H1 (cell line): ENCODE measurements around the gene PPP1CC. TPM values are rescaled to one million over a fixed set of nuclear protein-coding genes. Genes with fewer than 3 reads are reported as not detected.

Experiments used
- CTCF ChIA-PET: fragments of 300-600 bp; sonication (Branson Sonifier 250); formaldehyde crosslinking; loops from one replicate; lab custom pipeline; 2021; ENCODE audit not compliant: partially characterized antibody; lab: Charles Lee
- POLR2A ChIA-PET: fragments of 300-600 bp; sonication (Branson Sonifier 250); formaldehyde crosslinking; loops from one replicate; lab custom pipeline; 2021; ENCODE audit warnings: inconsistent platforms; ENCODE audit not compliant: partially characterized antibody; lab: Charles Lee
- DNase-seq, 2 experiments: peaks; one replicate each; pipeline versions ENCODE4 v3.0.0 to v3.0.0-alpha.2; 2010 to 2022; ENCODE audit warnings: low spot score in 2 of 2, low read depth in 1 of 2, mixed read lengths in 1 of 2
- FAIRE-seq: peaks from 2 replicates; lab custom pipeline; 2011; peaks lifted over from hg19 to GRCh38; lab: Jason Lieb, UNC
- H2AFZ ChIP-seq: 2 replicates; pipeline ENCODE4 v1.8.1; 2012; ENCODE audit warnings: low read length, inconsistent platforms
- H2AK5ac ChIP-seq: 2 replicates; pipeline ENCODE4 v1.6.1; 2013; ENCODE audit warnings: low read depth, low read length
- H2BK120ac ChIP-seq: replicated peaks from 2 replicates; pipeline ENCODE3; 2013; ENCODE audit warnings: low read depth, low read length, inconsistent platforms
- H2BK12ac ChIP-seq: 2 replicates; pipeline ENCODE4 v1.6.1; 2013; ENCODE audit warnings: low read depth, low read length
- H2BK15ac ChIP-seq: 2 replicates; pipeline ENCODE4 v1.6.1; 2013; ENCODE audit warnings: low read length
- H2BK20ac ChIP-seq: 2 replicates; pipeline ENCODE4 v1.6.1; 2013; ENCODE audit warnings: low read length
- H2BK5ac ChIP-seq: 2 replicates; pipeline ENCODE4 v1.6.1; 2013; ENCODE audit warnings: low read depth, low read length
- H3K14ac ChIP-seq: 2 replicates; pipeline ENCODE4 v1.6.1; 2013; ENCODE audit warnings: inconsistent platforms; ENCODE audit not compliant: insufficient read length
- H3K18ac ChIP-seq: 2 replicates; pipeline ENCODE4 v1.6.1; 2013; ENCODE audit warnings: low read length; ENCODE audit errors: extremely low read depth
- H3K23ac ChIP-seq: 2 replicates; pipeline ENCODE4 v1.6.1; 2013; ENCODE audit warnings: inconsistent platforms; ENCODE audit not compliant: insufficient read length
- H3K23me2 ChIP-seq: 2 replicates; pipeline ENCODE4 v1.6.1; 2013; ENCODE audit warnings: low read depth, low read length
- H3K27ac ChIP-seq: 2 replicates; pipeline ENCODE4 v1.6.1; 2011; ENCODE audit warnings: low read depth, low read length, inconsistent platforms
- H3K27me3 ChIP-seq, 4 experiments: replicated peaks in 1 of 4; 1 replicate in 1 of 4; 2 replicates in 3 of 4; pipeline versions ENCODE4 v1.6.1 to v1.8.1; 2011 to 2013; ENCODE audit warnings: low read length in 3 of 4, mild to moderate bottlenecking in 3 of 4, inconsistent platforms in 2 of 4, mixed read lengths in 2 of 4, moderate library complexity in 1 of 4; ENCODE audit not compliant: control insufficient read depth in 3 of 4, insufficient read depth in 3 of 4; ENCODE audit errors: extremely low read depth in 1 of 4
- H3K36me3 ChIP-seq, 4 experiments: 2 replicates each; pipeline versions ENCODE4 v1.6.1 to v1.8.1; 2011 to 2013; ENCODE audit warnings: mild to moderate bottlenecking in 4 of 4, low read length in 3 of 4, moderate library complexity in 2 of 4, control low read depth in 1 of 4, inconsistent platforms in 1 of 4; ENCODE audit not compliant: insufficient read depth in 4 of 4, control insufficient read depth in 2 of 4
- H3K4ac ChIP-seq: replicated peaks from 2 replicates; pipeline ENCODE3; 2013; ENCODE audit warnings: low read length, low read depth, mixed read lengths, inconsistent platforms; ENCODE audit not compliant: insufficient read length
- H3K4me1 ChIP-seq, 4 experiments: replicated peaks in 1 of 4; 1 replicate in 1 of 4; 2 replicates in 3 of 4; pipeline versions ENCODE4 v1.6.1 to v1.8.1; 2011 to 2013; ENCODE audit warnings: low read length in 3 of 4, inconsistent platforms in 2 of 4, mixed read lengths in 1 of 4; ENCODE audit not compliant: insufficient read depth in 4 of 4, control insufficient read depth in 3 of 4
- H3K4me2 ChIP-seq, 2 experiments: 2 replicates each; pipeline versions ENCODE4 v1.6.1 to v1.8.1; 2011 to 2013; ENCODE audit warnings: low read depth in 2 of 2, low read length in 2 of 2, control low read depth in 1 of 2, inconsistent platforms in 1 of 2, mild to moderate bottlenecking in 1 of 2; ENCODE audit not compliant: insufficient read depth in 1 of 2
- H3K4me3 ChIP-seq, 4 experiments: fragments of 200-600, 300-600 bp in 1 of 4; sonication (generic), shearing (Covaris generic), sonication (Bioruptor Twin) in 1 of 4; 2 replicates each; pipeline versions ENCODE4 v1.5.1 to v1.8.1; 2011 to 2016; ENCODE audit warnings: low read length in 4 of 4, low read depth in 3 of 4, control low read depth in 2 of 4, inconsistent platforms in 2 of 4, mild to moderate bottlenecking in 2 of 4, mixed read lengths in 1 of 4, moderate library complexity in 1 of 4; ENCODE audit not compliant: insufficient read depth in 2 of 4; ENCODE audit errors: extremely low read depth in 1 of 4
- H3K56ac ChIP-seq: replicated peaks from 2 replicates; pipeline ENCODE3; 2013; ENCODE audit warnings: low read depth, mild to moderate bottlenecking, mixed read lengths, low read length, inconsistent platforms; ENCODE audit not compliant: insufficient read length
- H3K79me1 ChIP-seq: 2 replicates; pipeline ENCODE4 v1.6.1; 2013; ENCODE audit warnings: low read depth, low read length, control low read depth
- H3K79me2 ChIP-seq, 2 experiments: 2 replicates each; pipeline versions ENCODE4 v1.6.1 to v1.8.1; 2012 to 2013; ENCODE audit warnings: low read length in 2 of 2, mild to moderate bottlenecking in 2 of 2, inconsistent platforms in 1 of 2; ENCODE audit not compliant: insufficient read depth in 2 of 2, control insufficient read depth in 1 of 2
- H3K9ac ChIP-seq, 4 experiments: replicated peaks in 1 of 4; 1 replicate in 1 of 4; 2 replicates in 3 of 4; pipeline versions ENCODE4 v1.6.1 to v1.8.1; 2011 to 2013; ENCODE audit warnings: low read depth in 3 of 4, low read length in 3 of 4, control low read depth in 2 of 4, mild to moderate bottlenecking in 2 of 4, moderate library complexity in 2 of 4, inconsistent platforms in 1 of 4; ENCODE audit errors: extremely low read depth in 1 of 4
- H3K9me3 ChIP-seq, 2 experiments: 2 replicates each; pipeline versions ENCODE4 v1.6.1 to v1.8.1; 2012 to 2013; ENCODE audit warnings: mild to moderate bottlenecking in 2 of 2, moderate library complexity in 2 of 2, control low read depth in 1 of 2, inconsistent platforms in 1 of 2, low read depth in 1 of 2, low read length in 1 of 2, mixed read lengths in 1 of 2; ENCODE audit not compliant: insufficient read depth in 2 of 2
- H4K20me1 ChIP-seq, 2 experiments: replicated peaks in 1 of 2; 2 replicates each; pipeline versions ENCODE3 to v1.8.1; 2011 to 2013; ENCODE audit warnings: inconsistent platforms in 2 of 2, low read length in 2 of 2, mild to moderate bottlenecking in 1 of 2; ENCODE audit not compliant: insufficient read depth in 2 of 2, control insufficient read depth in 1 of 2
- H4K5ac ChIP-seq: 2 replicates; pipeline ENCODE4 v1.6.1; 2013; ENCODE audit warnings: low read length, low read depth, mixed read lengths, inconsistent platforms; ENCODE audit not compliant: insufficient read length
- H4K8ac ChIP-seq: 2 replicates; pipeline ENCODE4 v1.8.0; 2013; ENCODE audit warnings: mild to moderate bottlenecking, moderate library complexity, low read length, inconsistent platforms; ENCODE audit not compliant: insufficient read depth; ENCODE audit errors: extremely low read depth
- H4K91ac ChIP-seq: replicated peaks from 2 replicates; pipeline ENCODE3; 2013; ENCODE audit warnings: low read length, mixed read lengths, inconsistent platforms; ENCODE audit not compliant: insufficient read length
- BACH1 ChIP-seq: IDR thresholded peaks from 2 replicates; pipeline ENCODE4 v1.6.1; 2012; ENCODE audit warnings: low read length, improper control_type of control experiment
- BRCA1 ChIP-seq: IDR thresholded peaks from 2 replicates; pipeline ENCODE4 v1.6.1; 2012; ENCODE audit warnings: low read depth, low read length, improper control_type of control experiment
- JUN ChIP-seq: IDR thresholded peaks from 2 replicates; pipeline ENCODE4 v1.6.1; 2011; ENCODE audit warnings: low read depth, mild to moderate bottlenecking, improper control_type of control experiment, low read length
- JUND ChIP-seq: IDR thresholded peaks from 2 replicates; pipeline ENCODE4 v1.6.1; 2011; ENCODE audit warnings: mild to moderate bottlenecking, improper control_type of control experiment, low read length
- KDM4A ChIP-seq: IDR thresholded peaks from one replicate; pipeline ENCODE4 v1.7.1; 2012; ENCODE audit warnings: low read depth, mild to moderate bottlenecking, moderate library complexity, low read length, inconsistent platforms; ENCODE audit not compliant: severe bottlenecking
- NANOG ChIP-seq: IDR thresholded peaks from 2 replicates; pipeline ENCODE4 v1.6.1; 2011; ENCODE audit warnings: low read length, low read depth, mild to moderate bottlenecking, inconsistent platforms; ENCODE audit not compliant: insufficient read depth, poor library complexity, severe bottlenecking
- TAF7 ChIP-seq: optimal IDR thresholded peaks from 2 replicates; pipeline ENCODE3; 2011; ENCODE audit warnings: low read depth, mild to moderate bottlenecking, inconsistent platforms, low read length, moderate library complexity, borderline replicate concordance
- ZNF274 ChIP-seq: IDR thresholded peaks from 2 replicates; pipeline ENCODE4 v1.7.0; 2012; ENCODE audit warnings: low read length, borderline replicate concordance; ENCODE audit errors: extremely low read depth
- WGBS, 2 experiments: shearing (Covaris generic) in 1 of 2; methylation state at CpG; one replicate each; pipeline versions ENCODE4 v1.1.6 to v1.1.7; 2013 to 2015; ENCODE audit warnings: low lambda C conversion rate in 2 of 2, mixed read lengths in 2 of 2, inconsistent platforms in 1 of 2, low coverage in 1 of 2, missing lambda C conversion rate in 1 of 2; ENCODE audit not compliant: insufficient replicate concordance in 2 of 2, insufficient coverage in 1 of 2, insufficient read length in 1 of 2; ENCODE audit errors: extremely low coverage in 1 of 2, missing lambda C conversion rate in 1 of 2; 5-methylcytosine and 5-hydroxymethylcytosine counted together
- polyA plus RNA-seq, 7 experiments: library from polyadenylated mRNA; depleted of rRNA in 3 of 7; stranded (reverse) in 5 of 7; unstranded in 2 of 7; fragments of >200 nt in 5 of 7; fragments of 200-250 nt in 2 of 7; gene quantifications; 1 replicate in 5 of 7; 2 replicates in 1 of 7; 4 replicates in 1 of 7; pipeline versions ENCODE4 v1.2.1 to v1.2.3, GENCODE V29; 2011 to 2013; ENCODE audit warnings: missing spikeins in 2 of 7, mixed read lengths in 2 of 7
- total RNA-seq: library from RNA; stranded (reverse); fragmentation: NEBNext Ultra II Directional; extraction: Animal tissue kit (Norgen Biotek cat#: 25700); gene quantifications from 2 replicates; pipeline ENCODE4 v1.2.1, GENCODE V29; 2021
- TF ChIP-seq, protein P1 (sequence below): IDR thresholded peaks from 2 replicates; pipeline ENCODE4 v1.6.1; 2011; ENCODE audit warnings: low read length, improper control_type of control experiment

Gene PPP1CC
- total and polyA plus RNA-seq, 2 of the 8 experiments (the other 6 are each of a cell fraction or from before 2014, with no cell fraction given): 193 to 350 TPM

DNA sequence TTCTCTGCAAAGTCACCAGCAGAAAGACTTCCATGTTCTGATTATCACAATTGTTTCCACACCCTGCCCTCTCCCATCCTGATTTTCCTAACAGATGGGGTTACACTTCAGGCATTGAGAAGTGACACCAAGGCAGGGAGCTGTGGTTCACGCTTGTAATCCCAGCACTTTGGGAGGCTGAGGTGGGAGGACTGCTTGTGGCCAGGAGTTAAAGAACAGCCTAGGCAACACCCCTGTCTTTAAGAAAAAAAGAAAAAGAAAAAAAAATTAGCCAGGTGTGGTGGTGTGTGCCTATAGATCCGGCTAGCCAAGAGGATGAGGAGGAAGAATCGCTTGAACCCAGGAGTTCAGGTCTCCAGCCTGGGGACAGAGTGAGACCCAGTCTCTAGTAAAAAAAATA, 5.2 kb downstream of the PPP1CC start:
- ChIA-PET CTCF (interaction anchor here (0.6 to 1.6 kb wide), 3 partner anchors 11 to 464 kb away, joined by 3 to 5 read pairs (median 3); no protein-coding TSS in a partner anchor), POLR2A (interaction anchor here (0.7 to 5.2 kb wide), 3 partner anchors 9 to 77 kb away, joined by 3 to 27 read pairs (median 5); no protein-coding TSS in a partner anchor)
- H2AK5ac ChIP-seq: no peak overlapping the region
- no peak overlapping the region for H2BK5ac ChIP-seq
- H3K18ac ChIP-seq: no peak overlapping the region
- no peak overlapping the region for H3K14ac ChIP-seq
- DNase-seq: no peak
- peaks cover 8% of the 10 kb centered on the region for H3K23me2 ChIP-seq
- peak overlapping the region in 1 of 2 experiments; percentile 93; a peak in 1 of 4 replicates for H3K4me2 ChIP-seq
- no peak overlapping the region for H3K56ac ChIP-seq
- H3K4me1 ChIP-seq: peaks cover 0 to 7% (median 3%) of the 10 kb centered on the region in 4 experiments; a peak in 4 of 7 replicates
- H3K79me1 ChIP-seq: no peaks in the 10 kb centered on the region
- H2AFZ ChIP-seq: no peak overlapping the region
- 84% methylated on average over 3 of the region's 3 CpGs; no CpG with 5 or more reads in 1 of the 2 experiments for WGBS, 2 experiments
- H4K8ac ChIP-seq: no peak overlapping the region
- no peak overlapping the region for H4K5ac ChIP-seq
- no peak overlapping the region for H3K9ac ChIP-seq
- H3K79me2 ChIP-seq: peaks cover 81 to 99% of the 10 kb centered on the region in 2 experiments
- H3K4me3 ChIP-seq: no peak overlapping the region
- no peak overlapping the region for H2BK15ac ChIP-seq
- no peak overlapping the region for H3K27ac ChIP-seq
- no peak for TF ChIP-seq TAF7
- TF ChIP-seq JUN: no peak
- no peak for TF ChIP-seq NANOG
- TF ChIP-seq KDM4A: no peak
- TF ChIP-seq, protein P1, sequence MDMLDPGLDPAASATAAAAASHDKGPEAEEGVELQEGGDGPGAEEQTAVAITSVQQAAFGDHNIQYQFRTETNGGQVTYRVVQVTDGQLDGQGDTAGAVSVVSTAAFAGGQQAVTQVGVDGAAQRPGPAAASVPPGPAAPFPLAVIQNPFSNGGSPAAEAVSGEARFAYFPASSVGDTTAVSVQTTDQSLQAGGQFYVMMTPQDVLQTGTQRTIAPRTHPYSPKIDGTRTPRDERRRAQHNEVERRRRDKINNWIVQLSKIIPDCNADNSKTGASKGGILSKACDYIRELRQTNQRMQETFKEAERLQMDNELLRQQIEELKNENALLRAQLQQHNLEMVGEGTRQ: no peak
- TF ChIP-seq JUND: no peak
- TF ChIP-seq BRCA1: no peak
- no peak for TF ChIP-seq BACH1
- TF ChIP-seq ZNF274: no peak
- H3K27me3 ChIP-seq: no peaks in the 10 kb centered on the region
- H3K36me3 ChIP-seq: peaks cover 0 to 26% (median 2%) of the 10 kb centered on the region in 4 experiments; a peak in 2 of 8 replicates
- H2BK120ac ChIP-seq: no peak overlapping the region
- H2BK20ac ChIP-seq: no peak overlapping the region
- FAIRE-seq: no peak
- H4K91ac ChIP-seq: no peak overlapping the region
- H3K4ac ChIP-seq: no peak overlapping the region
- H4K20me1 ChIP-seq: peaks cover 43 to 61% of the 10 kb centered on the region in 2 experiments
- no peaks in the 10 kb centered on the region for H3K9me3 ChIP-seq
- no peak overlapping the region for H3K23ac ChIP-seq
- H2BK12ac ChIP-seq: no peak overlapping the region
